ENCODE measurements around the gene SPOCK3.
"Not testable (repeated sequence)": the region's sequence is repeated elsewhere in the genome, so short reads cannot be mapped to it uniquely, and the experiment has no call there.

The SPOCK3 gene

GRCh38 chr4:166996216-166996615, 238.1 kb downstream of the SPOCK3 start:
- DNase-seq (ENCODE audit: insufficient read length, low spot score) (no peak), FAIRE-seq (no peak)
- TF ChIP-seq PAX5 (IDR thresholded peaks at IDR 0.05; ENCODE audit: insufficient read depth, low read length, severe bottlenecking), result no peak
- TF ChIP-seq POLR2AphosphoS5 (IDR thresholded peaks at IDR 0.05; ENCODE audit: low read depth, low read length), result no peak
- TF ChIP-seq TAF1 (IDR thresholded peaks at IDR 0.05; ENCODE audit: low read depth, low read length), result no peak
- TF ChIP-seq POLR2A (IDR thresholded peaks at IDR 0.05; ENCODE audit: low read depth, low read length), result no peak
- TF ChIP-seq POU2F2 (IDR thresholded peaks at IDR 0.05; ENCODE audit: low read depth, low read length), result no peak
- no peak for TF ChIP-seq SPI1 (IDR thresholded peaks at IDR 0.05; ENCODE audit: low read depth, low read length)

DNA sequence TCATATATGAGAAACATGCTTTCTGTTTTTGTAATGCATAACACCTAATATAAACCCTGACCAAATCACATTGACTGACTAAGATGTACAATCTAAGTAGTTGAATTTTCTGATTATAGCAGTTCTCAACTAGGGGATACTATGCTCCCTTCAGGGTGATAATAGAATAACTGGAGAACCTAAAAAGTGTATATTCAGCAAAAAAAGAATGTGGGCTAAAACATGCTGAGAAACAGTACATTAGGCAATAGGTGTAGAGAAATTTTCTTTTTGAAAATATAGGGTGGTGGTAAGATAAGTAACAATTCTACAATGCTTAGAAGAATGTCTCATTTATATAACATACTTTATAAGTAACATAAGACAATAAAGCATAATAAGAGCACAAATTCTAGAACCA, 239.6 kb downstream of the SPOCK3 start:
- no peak for TF ChIP-seq POU2F2 (IDR thresholded peaks at IDR 0.05; ENCODE audit: low read depth, low read length)
- no peak for TF ChIP-seq TAF1 (IDR thresholded peaks at IDR 0.05; ENCODE audit: low read depth, low read length)
- TF ChIP-seq SPI1 (IDR thresholded peaks at IDR 0.05; ENCODE audit: low read depth, low read length), result no peak
- no peak for TF ChIP-seq POLR2A (IDR thresholded peaks at IDR 0.05; ENCODE audit: low read depth, low read length)
- no peak for TF ChIP-seq PAX5 (IDR thresholded peaks at IDR 0.05; ENCODE audit: insufficient read depth, low read length, severe bottlenecking)
- no peak for TF ChIP-seq POLR2AphosphoS5 (IDR thresholded peaks at IDR 0.05; ENCODE audit: low read depth, low read length)
- DNase-seq (ENCODE audit: insufficient read length, low spot score) (no peak), FAIRE-seq (no peak)

DNA sequence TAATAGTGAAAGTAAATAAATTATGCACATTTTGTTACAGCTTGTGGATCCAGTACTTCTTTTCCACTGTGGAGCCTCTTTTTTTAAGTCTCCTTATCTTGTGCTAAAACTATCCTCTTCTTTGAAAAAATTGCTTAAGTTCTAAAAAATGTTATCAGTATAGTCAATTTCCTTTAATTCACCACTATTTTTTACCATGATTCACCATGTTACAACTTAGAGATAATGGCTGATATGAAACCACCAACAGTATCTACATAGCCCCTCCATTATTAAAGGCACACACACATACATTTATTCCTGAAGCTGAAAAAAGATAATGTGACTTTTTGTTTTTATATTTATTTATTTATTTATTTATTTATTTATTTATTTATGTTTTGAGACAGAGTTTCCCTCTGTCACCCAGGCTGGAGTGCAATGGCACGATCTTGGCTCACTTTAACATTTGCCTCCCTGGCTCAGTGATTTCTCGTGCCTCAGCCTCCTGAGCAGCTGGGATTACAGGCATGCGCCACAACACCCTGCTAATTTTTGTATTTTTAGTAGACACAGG, 243.2 kb downstream of the SPOCK3 start:
- no peak for TF ChIP-seq TAF1 (IDR thresholded peaks at IDR 0.05; ENCODE audit: low read depth, low read length)
- TF ChIP-seq SPI1 (IDR thresholded peaks at IDR 0.05; ENCODE audit: low read depth, low read length), result no peak
- no peak for TF ChIP-seq POLR2AphosphoS5 (IDR thresholded peaks at IDR 0.05; ENCODE audit: low read depth, low read length)
- no peak for TF ChIP-seq PAX5 (IDR thresholded peaks at IDR 0.05; ENCODE audit: insufficient read depth, low read length, severe bottlenecking)
- TF ChIP-seq POLR2A (IDR thresholded peaks at IDR 0.05; ENCODE audit: low read depth, low read length), result no peak
- TF ChIP-seq POU2F2 (IDR thresholded peaks at IDR 0.05; ENCODE audit: low read depth, low read length), result no peak
- no peak for FAIRE-seq
- DNase-seq (ENCODE audit: insufficient read length, low spot score), result no peak

DNA sequence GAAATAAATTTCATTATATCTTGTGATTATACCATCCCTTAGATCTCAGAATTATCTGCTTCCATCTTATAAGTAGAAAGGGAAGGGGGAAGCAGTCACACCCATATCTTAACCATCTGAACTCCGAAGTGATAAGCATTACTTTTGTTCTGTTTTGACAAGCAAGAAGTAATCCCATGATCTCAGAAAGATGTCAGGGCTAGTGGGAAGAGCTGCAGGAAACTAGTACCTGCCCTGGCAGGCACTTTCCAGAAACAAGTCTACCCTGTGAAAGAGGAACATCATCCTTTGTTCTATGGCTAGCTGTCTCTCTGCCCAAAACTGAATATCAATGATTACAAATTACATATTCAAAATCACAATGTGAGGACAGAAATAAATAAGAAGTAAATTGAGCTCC, 244.4 kb downstream of the SPOCK3 start:
- DNase-seq (ENCODE audit: insufficient read length, low spot score), result no peak
- no peak for TF ChIP-seq SPI1 (IDR thresholded peaks at IDR 0.05; ENCODE audit: low read depth, low read length)
- no peak for TF ChIP-seq POLR2AphosphoS5 (IDR thresholded peaks at IDR 0.05; ENCODE audit: low read depth, low read length)
- TF ChIP-seq POLR2A (IDR thresholded peaks at IDR 0.05; ENCODE audit: low read depth, low read length), result no peak
- TF ChIP-seq PAX5 (IDR thresholded peaks at IDR 0.05; ENCODE audit: insufficient read depth, low read length, severe bottlenecking), result no peak
- TF ChIP-seq TAF1 (IDR thresholded peaks at IDR 0.05; ENCODE audit: low read depth, low read length), result no peak
- no peak for TF ChIP-seq POU2F2 (IDR thresholded peaks at IDR 0.05; ENCODE audit: low read depth, low read length)
- FAIRE-seq, result no peak

DNA sequence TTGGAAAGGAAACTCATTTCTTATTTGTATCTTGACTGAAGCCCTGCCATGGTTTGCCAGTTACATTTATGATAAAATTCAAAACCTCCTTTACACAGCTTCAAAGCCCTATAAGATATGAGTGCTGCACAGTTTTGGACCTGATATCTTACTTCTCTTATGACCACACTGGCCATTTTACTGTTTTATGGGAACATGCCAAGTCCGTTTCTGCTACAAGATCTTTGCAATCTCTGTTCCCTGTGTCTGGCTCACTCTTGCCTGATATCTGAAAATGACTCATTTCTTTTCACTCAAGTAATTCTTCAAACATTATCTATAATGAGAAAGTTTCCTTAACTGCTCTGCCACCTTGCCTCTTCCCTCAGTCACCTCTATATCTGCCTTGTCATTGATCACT, 247.3 kb downstream of the SPOCK3 start:
- no peak for TF ChIP-seq TAF1 (IDR thresholded peaks at IDR 0.05; ENCODE audit: low read depth, low read length)
- no peak for TF ChIP-seq POLR2AphosphoS5 (IDR thresholded peaks at IDR 0.05; ENCODE audit: low read depth, low read length)
- no peak for TF ChIP-seq PAX5 (IDR thresholded peaks at IDR 0.05; ENCODE audit: insufficient read depth, low read length, severe bottlenecking)
- no peak for TF ChIP-seq SPI1 (IDR thresholded peaks at IDR 0.05; ENCODE audit: low read depth, low read length)
- TF ChIP-seq POLR2A (IDR thresholded peaks at IDR 0.05; ENCODE audit: low read depth, low read length), result no peak
- TF ChIP-seq POU2F2 (IDR thresholded peaks at IDR 0.05; ENCODE audit: low read depth, low read length), result no peak
- no peak for FAIRE-seq
- DNase-seq (ENCODE audit: insufficient read length, low spot score), result no peak

GRCh38 chr4:166981847-166982246, 252.4 kb downstream of the SPOCK3 start:
- no peak for TF ChIP-seq POU2F2 (IDR thresholded peaks at IDR 0.05; ENCODE audit: low read depth, low read length)
- no peak for TF ChIP-seq POLR2AphosphoS5 (IDR thresholded peaks at IDR 0.05; ENCODE audit: low read depth, low read length)
- TF ChIP-seq PAX5 (IDR thresholded peaks at IDR 0.05; ENCODE audit: insufficient read depth, low read length, severe bottlenecking), result no peak
- no peak for TF ChIP-seq POLR2A (IDR thresholded peaks at IDR 0.05; ENCODE audit: low read depth, low read length)
- TF ChIP-seq TAF1 (IDR thresholded peaks at IDR 0.05; ENCODE audit: low read depth, low read length), result no peak
- no peak for TF ChIP-seq SPI1 (IDR thresholded peaks at IDR 0.05; ENCODE audit: low read depth, low read length)
- FAIRE-seq (no peak), DNase-seq (ENCODE audit: insufficient read length, low spot score) (no peak)

DNA sequence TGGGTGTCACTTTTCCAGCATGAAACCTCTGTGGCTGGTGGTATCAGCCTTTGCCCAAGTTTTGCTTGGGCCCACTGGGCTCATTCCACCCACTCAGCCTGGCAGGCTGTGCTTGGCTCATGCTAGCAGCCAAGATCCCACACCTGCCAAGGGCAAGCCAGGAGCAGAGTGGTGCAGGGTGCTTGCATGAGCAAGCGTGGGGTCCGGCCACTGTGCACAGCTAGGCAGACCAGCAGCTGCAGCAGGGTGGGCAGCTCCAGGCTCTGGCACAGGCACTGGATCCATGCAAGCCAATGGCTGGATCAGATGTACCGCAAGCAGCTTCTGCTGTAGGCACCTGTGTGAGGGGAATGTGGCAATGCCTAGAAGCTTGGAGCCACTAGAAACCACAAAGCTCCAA, 253.9 kb downstream of the SPOCK3 start:
- no peak for TF ChIP-seq POLR2AphosphoS5 (IDR thresholded peaks at IDR 0.05; ENCODE audit: low read depth, low read length)
- TF ChIP-seq SPI1 (IDR thresholded peaks at IDR 0.05; ENCODE audit: low read depth, low read length), result no peak
- no peak for TF ChIP-seq TAF1 (IDR thresholded peaks at IDR 0.05; ENCODE audit: low read depth, low read length)
- no peak for TF ChIP-seq PAX5 (IDR thresholded peaks at IDR 0.05; ENCODE audit: insufficient read depth, low read length, severe bottlenecking)
- no peak for TF ChIP-seq POU2F2 (IDR thresholded peaks at IDR 0.05; ENCODE audit: low read depth, low read length)
- no peak for TF ChIP-seq POLR2A (IDR thresholded peaks at IDR 0.05; ENCODE audit: low read depth, low read length)
- FAIRE-seq (no peak), DNase-seq (ENCODE audit: insufficient read length, low spot score) (no peak)

DNA sequence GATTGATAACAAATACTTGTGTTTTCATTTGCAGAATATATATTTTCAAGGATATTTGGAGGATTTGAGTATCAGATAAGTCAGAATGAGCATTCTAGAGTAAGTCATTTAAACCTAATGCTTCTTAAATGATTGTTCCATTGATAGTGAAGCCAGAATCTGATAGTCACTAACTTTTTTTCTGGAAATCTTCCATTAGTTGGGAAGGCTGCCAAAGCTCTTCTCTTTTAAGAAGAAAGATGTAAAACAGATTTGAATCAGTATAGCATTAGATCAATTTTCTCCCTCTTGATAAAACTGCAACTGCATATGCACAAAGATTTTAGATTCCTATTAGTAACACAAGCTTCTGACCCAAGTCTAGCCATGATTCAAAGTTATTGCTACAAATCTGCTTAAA, 256.7 kb downstream of the SPOCK3 start:
- DNase-seq (ENCODE audit: insufficient read length, low spot score) (no peak), FAIRE-seq (no peak)
- no peak for TF ChIP-seq TAF1 (IDR thresholded peaks at IDR 0.05; ENCODE audit: low read depth, low read length)
- TF ChIP-seq POLR2AphosphoS5 (IDR thresholded peaks at IDR 0.05; ENCODE audit: low read depth, low read length), result no peak
- TF ChIP-seq PAX5 (IDR thresholded peaks at IDR 0.05; ENCODE audit: insufficient read depth, low read length, severe bottlenecking), result no peak
- no peak for TF ChIP-seq POLR2A (IDR thresholded peaks at IDR 0.05; ENCODE audit: low read depth, low read length)
- no peak for TF ChIP-seq SPI1 (IDR thresholded peaks at IDR 0.05; ENCODE audit: low read depth, low read length)
- TF ChIP-seq POU2F2 (IDR thresholded peaks at IDR 0.05; ENCODE audit: low read depth, low read length), result no peak

GRCh38 chr4:166972071-166972470, 262.2 kb downstream of the SPOCK3 start:
- no peak for TF ChIP-seq TAF1 (IDR thresholded peaks at IDR 0.05; ENCODE audit: low read depth, low read length)
- FAIRE-seq, result no peak
- no peak for DNase-seq (ENCODE audit: insufficient read length, low spot score)

DNA sequence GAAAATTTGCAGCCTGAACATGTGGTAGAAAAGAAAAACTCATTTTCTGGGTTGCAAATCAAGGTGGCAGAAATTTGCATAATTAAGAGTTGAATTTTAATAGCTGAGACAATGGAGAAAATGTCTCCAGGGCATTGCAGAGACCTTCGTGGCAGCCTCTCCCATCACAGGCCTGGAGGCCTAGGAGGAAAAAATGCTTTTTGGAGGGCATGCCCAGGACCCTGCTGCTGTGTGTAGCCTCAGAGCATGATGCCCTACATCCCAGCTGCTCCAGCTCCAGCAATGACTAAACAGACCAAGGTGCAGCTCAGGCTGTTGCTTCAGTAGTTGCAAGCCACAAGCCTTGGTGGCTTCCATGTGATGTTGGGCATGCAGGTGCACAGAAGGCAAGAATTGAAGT, 266.1 kb downstream of the SPOCK3 start:
- FAIRE-seq; DNase-seq (ENCODE audit: insufficient read length, low spot score): not testable (repeated sequence)

Measured in GM12891 (cell line).